ENCODE data around the gene ATL2. TPM values are rescaled to one million over a fixed set of nuclear protein-coding genes. Genes with fewer than 3 reads are reported as not detected.

The ATL2 gene
- 100 to 1,000 TPM; 125 to 139 TPM for total RNA-seq
- 90.9 TPM for polyA plus RNA-seq (2013, experiment 1 of 2)
- polyA plus RNA-seq (2013, experiment 2 of 2) = 94.2 TPM
- long read RNA-seq, experiment 1, transcript ATL2-201 (13 exons, 2,868 nt) = major isoform, 11 of 46 reads
- long read RNA-seq, experiment 1, partial matches to known transcripts = 10 of 46 reads
- long read RNA-seq, experiment 1, other reads (novel, unspliced or antisense) = 21 of 46 reads
- long read RNA-seq, experiment 2, transcript ATL2-214 (3 exons, 764 nt) = minor isoform, 5 of 284 reads
- long read RNA-seq, experiment 2, transcript ATL2-201 (13 exons, 2,868 nt) = major isoform, 166 of 284 reads
- long read RNA-seq, experiment 2, partial matches to known transcripts = 66 of 284 reads
- long read RNA-seq, experiment 2, other reads (novel, unspliced or antisense) = 42 of 284 reads
- long read RNA-seq, experiment 3, transcript ATL2-201 (13 exons, 2,868 nt) = major isoform, 326 of 433 reads
- long read RNA-seq, experiment 3, transcript ATL2-203 (12 exons, 1,905 nt) = minor isoform, 5 of 433 reads
- long read RNA-seq, experiment 3, transcript ATL2-206 (13 exons, 2,335 nt) = minor isoform, 7 of 433 reads
- long read RNA-seq, experiment 3, partial matches to known transcripts = 48 of 433 reads
- long read RNA-seq, experiment 3, other reads (novel, unspliced or antisense) = 45 of 433 reads
- long read RNA-seq, experiment 4, transcript ATL2-201 (13 exons, 2,868 nt) = major isoform, 68 of 101 reads
- long read RNA-seq, experiment 4, partial matches to known transcripts = 19 of 101 reads
- long read RNA-seq, experiment 4, other reads (novel, unspliced or antisense) = 12 of 101 reads

GRCh38 chr2:38377050-38377828, at the start of gene ATL2:
Gene ATL2 (minus strand): TSS chr2:38377273. CDS start chr2:38377260, 13 bp downstream.
- H3K36me3 ChIP-seq (ENCODE audit: control insufficient read depth, insufficient read depth, low read length) = peaks cover 12% of the 10 kb centered on the region
- peak within 1 kb of the TSS; percentile 93 for H3K9ac ChIP-seq (ENCODE audit: extremely low read depth, low read length, poor library complexity, severe bottlenecking)
- H3K9me3 ChIP-seq (ENCODE audit: control insufficient read depth, low read length) = no peaks in the 10 kb centered on the region
- H3K27ac ChIP-seq (ENCODE audit: low read depth, low read length) = peak within 1 kb of the TSS; percentile 93
- H3K4me3 ChIP-seq (ENCODE audit: low read length) = peak within 1 kb of the TSS; percentile 98
- WGBS, 2 experiments (ENCODE audit: insufficient coverage in 1 of 2, insufficient read length in 1 of 2) = 0% methylated on average over 39 to 73 of the region's 73 CpGs
- peaks cover 8% of the 10 kb centered on the region for H3K36me3 Mint-ChIP-seq (ENCODE audit: low read depth)
- H3K4me1 Mint-ChIP-seq = peaks cover 53% of the 10 kb centered on the region
- no peaks in the 10 kb centered on the region for H3K27me3 Mint-ChIP-seq (ENCODE audit: insufficient read depth)
- TF ChIP-seq CTCF (conservative IDR thresholded peaks at IDR 0.05) = peak; percentile 9
- H3K4me1 ChIP-seq (ENCODE audit: control insufficient read depth, insufficient read depth, low read length) = peaks cover 6% of the 10 kb centered on the region
- no peaks in the 10 kb centered on the region for H3K9me3 Mint-ChIP-seq
- H3K27me3 ChIP-seq (ENCODE audit: control insufficient read depth, insufficient read depth, low read length, poor library complexity, severe bottlenecking) = no peaks in the 10 kb centered on the region
- H3K4me3 Mint-ChIP-seq = peak within 1 kb of the TSS; percentile 93
- DNase-seq = peak; percentile 98
- H3K27ac Mint-ChIP-seq = peak within 1 kb of the TSS; percentile 93

GRCh38 chr2:38423763-38424162, 46.7 kb upstream of the ATL2 start:
- Histone ChIP-seq H3K27ac (ENCODE audit: low read depth, low read length) (no peak overlapping the region), H3K27me3 (ENCODE audit: control insufficient read depth, insufficient read depth, low read length, poor library complexity, severe bottlenecking) (no peaks in the 10 kb centered on the region), H3K4me3 (ENCODE audit: low read length) (no peak overlapping the region), H3K36me3 (ENCODE audit: control insufficient read depth, insufficient read depth, low read length) (no peaks in the 10 kb centered on the region), H3K9me3 (ENCODE audit: control insufficient read depth, low read length) (no peaks in the 10 kb centered on the region), H3K9ac (ENCODE audit: extremely low read depth, low read length, poor library complexity, severe bottlenecking) (no peak overlapping the region), H3K4me1 (ENCODE audit: control insufficient read depth, insufficient read depth, low read length) (no peaks in the 10 kb centered on the region)
- Mint-ChIP-seq H3K36me3 (ENCODE audit: low read depth) (no peaks in the 10 kb centered on the region), H3K4me1 (peaks cover 8% of the 10 kb centered on the region), H3K27me3 (ENCODE audit: insufficient read depth) (no peaks in the 10 kb centered on the region), H3K4me3 (no peak overlapping the region), H3K27ac (no peak overlapping the region), H3K9me3 (peaks cover 6% of the 10 kb centered on the region)
- WGBS, 2 experiments (ENCODE audit: insufficient coverage in 1 of 2, insufficient read length in 1 of 2) = 78 to 88% methylated on average over 3 of the region's 3 CpGs
- DNase-seq = no peak
- no peak for TF ChIP-seq CTCF (conservative IDR thresholded peaks at IDR 0.05)
